Hepatocyte (in vitro differentiated cells): ENCODE measurements around the gene NKAIN2.

ENCODE experiments used
- EZH2phosphoT487 ChIP-seq: fragments of 200-600 bp; sonication (generic); IDR thresholded peaks from one replicate; pipeline ENCODE4 v1.6.1; 2018; ENCODE audit warnings: antibody characterized with exemption, mild to moderate bottlenecking, low read depth, moderate library complexity; ENCODE audit not compliant: unreplicated experiment, severe bottlenecking
- TF ChIP-seq, protein P1 (sequence below): fragments of 200-600 bp; sonication (generic); IDR thresholded peaks from 2 replicates; pipeline ENCODE4 v1.5.1; 2016; ENCODE audit warnings: antibody characterized with exemption, mild to moderate bottlenecking; ENCODE audit not compliant: poor library complexity

- TF ChIP-seq, protein P1, sequence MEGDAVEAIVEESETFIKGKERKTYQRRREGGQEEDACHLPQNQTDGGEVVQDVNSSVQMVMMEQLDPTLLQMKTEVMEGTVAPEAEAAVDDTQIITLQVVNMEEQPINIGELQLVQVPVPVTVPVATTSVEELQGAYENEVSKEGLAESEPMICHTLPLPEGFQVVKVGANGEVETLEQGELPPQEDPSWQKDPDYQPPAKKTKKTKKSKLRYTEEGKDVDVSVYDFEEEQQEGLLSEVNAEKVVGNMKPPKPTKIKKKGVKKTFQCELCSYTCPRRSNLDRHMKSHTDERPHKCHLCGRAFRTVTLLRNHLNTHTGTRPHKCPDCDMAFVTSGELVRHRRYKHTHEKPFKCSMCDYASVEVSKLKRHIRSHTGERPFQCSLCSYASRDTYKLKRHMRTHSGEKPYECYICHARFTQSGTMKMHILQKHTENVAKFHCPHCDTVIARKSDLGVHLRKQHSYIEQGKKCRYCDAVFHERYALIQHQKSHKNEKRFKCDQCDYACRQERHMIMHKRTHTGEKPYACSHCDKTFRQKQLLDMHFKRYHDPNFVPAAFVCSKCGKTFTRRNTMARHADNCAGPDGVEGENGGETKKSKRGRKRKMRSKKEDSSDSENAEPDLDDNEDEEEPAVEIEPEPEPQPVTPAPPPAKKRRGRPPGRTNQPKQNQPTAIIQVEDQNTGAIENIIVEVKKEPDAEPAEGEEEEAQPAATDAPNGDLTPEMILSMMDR = no peak
- TF ChIP-seq EZH2phosphoT487 = no peak
Observed at GRCh38 chr6:124722141-124722878, 918.6 kb downstream of the NKAIN2 start.
